Upper lobe of left lung (tissue), 4 donors: ENCODE measurements around the gene TLE1.

Experiments used
- EP300 ChIP-seq, 4 donors: sonication (generic); formaldehyde crosslinking; IDR thresholded peaks; one replicate each; pipeline ENCODE4 v1.5.1; 2017; ENCODE audit warnings: antibody characterized with exemption in 4 of 4, control low read depth in 2 of 4
- POLR2A ChIP-seq, 4 donors: fragments of 450-650 bp; IDR thresholded peaks; one replicate each; pipeline ENCODE4 v1.5.1; 2016 to 2017; ENCODE audit warnings: antibody characterized with exemption in 4 of 4, mild to moderate bottlenecking in 2 of 4
- TF ChIP-seq, protein P1 (sequence below), 6 experiments: fragments of 450-650 bp in 4 of 6; fragments of 200-600 bp in 2 of 6; sonication (generic) in 2 of 6; IDR thresholded peaks; one replicate each; pipeline ENCODE4 v1.5.1; 2016 to 2019; ENCODE audit warnings: antibody characterized with exemption in 6 of 6

DNA sequence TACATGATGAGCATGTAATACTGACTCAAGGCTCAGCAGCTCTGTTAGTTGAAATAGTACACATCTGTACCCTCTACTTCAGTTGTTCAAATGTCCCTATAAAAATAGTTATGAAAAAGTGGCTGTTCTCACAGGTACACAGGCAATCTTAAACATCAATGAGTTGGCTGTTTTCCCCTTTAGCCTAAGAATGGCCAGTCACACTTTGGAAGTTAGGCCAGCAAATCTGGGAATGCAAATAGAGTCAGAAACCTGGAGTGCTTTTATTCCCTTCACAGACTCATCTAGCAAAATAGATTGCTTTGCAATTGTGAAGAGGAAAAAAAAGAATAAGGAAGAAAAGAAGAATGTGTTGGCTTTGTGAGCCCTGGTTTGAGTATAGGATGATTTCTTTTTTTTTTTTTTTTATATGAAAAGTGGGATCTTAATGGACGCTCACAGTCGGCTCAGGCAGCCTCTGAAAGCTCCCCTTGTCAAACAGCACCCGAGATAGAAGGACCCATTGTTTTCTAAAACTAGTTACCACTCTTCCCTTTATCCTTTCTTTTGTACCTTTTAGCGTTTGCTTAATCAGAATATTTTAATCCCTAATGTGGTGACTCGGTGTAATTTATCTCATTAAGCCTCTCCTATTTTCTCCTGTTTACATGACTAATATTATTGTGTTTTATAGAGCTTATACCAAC, 27.9 kb upstream of the TLE1 start:
- TF ChIP-seq, protein P1, sequence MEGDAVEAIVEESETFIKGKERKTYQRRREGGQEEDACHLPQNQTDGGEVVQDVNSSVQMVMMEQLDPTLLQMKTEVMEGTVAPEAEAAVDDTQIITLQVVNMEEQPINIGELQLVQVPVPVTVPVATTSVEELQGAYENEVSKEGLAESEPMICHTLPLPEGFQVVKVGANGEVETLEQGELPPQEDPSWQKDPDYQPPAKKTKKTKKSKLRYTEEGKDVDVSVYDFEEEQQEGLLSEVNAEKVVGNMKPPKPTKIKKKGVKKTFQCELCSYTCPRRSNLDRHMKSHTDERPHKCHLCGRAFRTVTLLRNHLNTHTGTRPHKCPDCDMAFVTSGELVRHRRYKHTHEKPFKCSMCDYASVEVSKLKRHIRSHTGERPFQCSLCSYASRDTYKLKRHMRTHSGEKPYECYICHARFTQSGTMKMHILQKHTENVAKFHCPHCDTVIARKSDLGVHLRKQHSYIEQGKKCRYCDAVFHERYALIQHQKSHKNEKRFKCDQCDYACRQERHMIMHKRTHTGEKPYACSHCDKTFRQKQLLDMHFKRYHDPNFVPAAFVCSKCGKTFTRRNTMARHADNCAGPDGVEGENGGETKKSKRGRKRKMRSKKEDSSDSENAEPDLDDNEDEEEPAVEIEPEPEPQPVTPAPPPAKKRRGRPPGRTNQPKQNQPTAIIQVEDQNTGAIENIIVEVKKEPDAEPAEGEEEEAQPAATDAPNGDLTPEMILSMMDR (IDR thresholded peaks at IDR 0.05): no peak
- TF ChIP-seq POLR2A (IDR thresholded peaks at IDR 0.05): no peak
- TF ChIP-seq EP300 (IDR thresholded peaks at IDR 0.05): no peak
